Transverse colon (tissue), 4 donors: ENCODE results near the gene ZNF777. TPM values are rescaled to one million over a fixed set of nuclear protein-coding genes. Genes with fewer than 3 reads are reported as not detected.

Source experiments
- DNase-seq: peaks from one replicate; pipeline ENCODE4 v3.0.0-alpha.2; 2019
- H3K27ac ChIP-seq, 4 donors: fragments of 200-600 bp; sonication (generic); 2 replicates each; pipeline ENCODE4 v1.5.1; 2016 to 2018; ENCODE audit warnings: inconsistent platforms in 4 of 4
- H3K27me3 ChIP-seq: fragments of 200-600 bp; sonication (generic); 2 replicates; pipeline ENCODE4 v1.5.1; 2017; ENCODE audit warnings: inconsistent platforms
- H3K36me3 ChIP-seq, 4 donors: fragments of 200-600 bp; sonication (generic); 2 replicates each; pipeline ENCODE4 v1.5.1; 2017 to 2019; ENCODE audit warnings: inconsistent platforms in 4 of 4
- H3K4me1 ChIP-seq, 4 donors: fragments of 200-600 bp; sonication (generic); 2 replicates each; pipeline ENCODE4 v1.5.1; 2017 to 2020; ENCODE audit warnings: inconsistent platforms in 4 of 4
- H3K4me3 ChIP-seq, 4 donors: fragments of 200-600 bp; sonication (generic); 1 replicate in 1 of 4; 2 replicates in 3 of 4; pipeline versions ENCODE4 v1.5.1 to v1.6.1; 2017 to 2019; ENCODE audit warnings: inconsistent platforms in 4 of 4
- H3K9me3 ChIP-seq, 2 donors: fragments of 200-600 bp; sonication (generic); 2 replicates each; pipeline ENCODE4 v1.5.1; 2017 to 2019; ENCODE audit warnings: inconsistent platforms in 2 of 2
- EP300 ChIP-seq: sonication (generic); formaldehyde crosslinking; IDR thresholded peaks from one replicate; pipeline ENCODE4 v1.6.1; 2017; ENCODE audit warnings: antibody characterized with exemption, low read depth
- POLR2A ChIP-seq: fragments of 450-650 bp; IDR thresholded peaks from one replicate; pipeline ENCODE4 v1.6.1; 2016; ENCODE audit warnings: antibody characterized with exemption, mild to moderate bottlenecking, moderate library complexity
- POLR2AphosphoS5 ChIP-seq, 3 donors: sonication (generic); formaldehyde crosslinking; IDR thresholded peaks; one replicate each; pipeline ENCODE4 v1.6.1; 2016; ENCODE audit warnings: antibody characterized with exemption in 3 of 3
- WGBS, 2 donors: methylation state at CpG; one replicate each; pipeline ENCODE4 v1.1.5; 2018; ENCODE audit warnings: low coverage in 1 of 2; 5-methylcytosine and 5-hydroxymethylcytosine counted together
- in situ Hi-C, 4 donors: fragments of 200-750 bp; cut with MboI; loops; one replicate each; pipeline versions ENCODE4 v1.15.0 to v1.15.1; 2017; ENCODE audit warnings: low sequenced_read_pairs in 3 of 4, low pct_ligation_motif_present in 1 of 4, low pct_unique_long_range_greater_than_20kb in 1 of 4
- intact Hi-C: fragments of 100-400 bp; cut with DNase I; formaldehyde crosslinking; loops from one replicate; pipeline ENCODE4 v1.15.1; 2023; ENCODE audit warnings: low total_unique reads
- total RNA-seq, 4 donors: library from RNA; depleted of rRNA; stranded (reverse); fragments of >200 nt; gene quantifications; one replicate each; pipeline ENCODE4 v1.1.0, GENCODE V29; 2016
- TF ChIP-seq, protein P1 (sequence below), 5 experiments: fragments of 200-600 bp in 3 of 5; fragments of 450-650 bp in 2 of 5; sonication (generic) in 3 of 5; IDR thresholded peaks; 1 replicate in 2 of 5; 2 replicates in 3 of 5; pipeline ENCODE4 v1.5.1; 2016 to 2017; ENCODE audit warnings: antibody characterized with exemption in 5 of 5, inconsistent platforms in 3 of 5, mild to moderate bottlenecking in 2 of 5, moderate library complexity in 1 of 5

The ZNF777 gene
- total RNA-seq, 4 donors from 2014 or later, result 7.8 to 58.9 (median 14.2) TPM

DNA sequence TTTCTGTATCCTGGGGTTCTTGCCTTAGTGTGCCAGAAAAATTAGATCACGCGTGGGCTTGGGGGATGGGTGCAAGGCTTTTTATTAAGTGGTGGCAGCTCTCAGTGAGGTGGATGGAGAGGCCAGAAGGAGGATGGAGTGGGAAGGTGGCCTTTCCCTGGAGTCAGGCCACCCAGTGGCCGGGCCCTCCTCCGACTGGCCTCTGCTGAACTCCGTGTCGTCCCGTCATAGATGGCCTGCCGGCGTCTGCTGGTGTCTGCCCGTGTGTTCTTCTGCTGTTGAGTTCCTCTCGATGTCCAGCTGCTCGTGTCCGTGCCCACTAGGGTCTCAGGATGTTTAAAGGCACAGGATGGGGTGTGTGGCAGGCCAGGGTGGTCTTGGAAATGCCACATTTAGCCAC is 40.8 kb upstream of the ZNF777 start:
- peaks cover 0 to 7% (median 2%) of the 10 kb centered on the region in 4 donors for H3K4me1 ChIP-seq
- no peak for TF ChIP-seq POLR2A
- in situ Hi-C loops (loop anchor here in 1 of 4 donors (25.0 kb wide), 1 partner anchor 189 kb away; no protein-coding TSS in a partner anchor), intact Hi-C loops (no loop called here)
- H3K9me3 ChIP-seq, result peaks cover 12% of the 10 kb centered on the region in 2 donors
- no peak for DNase-seq
- H3K27ac ChIP-seq, result no peak overlapping the region
- H3K36me3 ChIP-seq, result no peaks in the 10 kb centered on the region
- H3K27me3 ChIP-seq, result no peaks in the 10 kb centered on the region
- H3K4me3 ChIP-seq, result no peak overlapping the region
- WGBS, 2 donors, result 83% methylated on average over 13 of the region's 13 CpGs; no CpG with 5 or more reads in 1 of the 2 donors

DNA sequence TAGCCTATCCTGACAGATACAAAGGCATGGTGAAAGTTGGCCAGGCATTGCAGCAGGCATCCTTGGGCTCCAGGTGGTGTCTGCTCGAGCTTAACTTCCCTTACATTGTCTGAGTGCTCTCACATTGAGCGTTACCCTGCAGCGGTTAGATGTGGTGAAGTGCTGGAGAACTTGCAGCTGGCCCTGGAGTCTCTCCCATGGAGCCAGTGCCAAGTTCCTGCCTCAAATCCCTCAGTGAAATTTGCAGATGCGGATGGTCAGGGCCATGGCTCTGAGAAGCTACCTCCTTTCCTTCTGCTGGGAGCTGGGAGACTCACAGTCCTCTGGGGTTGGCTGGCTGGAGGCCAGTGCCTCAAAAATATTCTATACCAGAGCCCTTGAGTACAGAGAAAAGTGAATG is 40.0 kb upstream of the ZNF777 start:
- peaks cover 4 to 14% (median 7%) of the 10 kb centered on the region in 4 donors for H3K4me1 ChIP-seq

DNA sequence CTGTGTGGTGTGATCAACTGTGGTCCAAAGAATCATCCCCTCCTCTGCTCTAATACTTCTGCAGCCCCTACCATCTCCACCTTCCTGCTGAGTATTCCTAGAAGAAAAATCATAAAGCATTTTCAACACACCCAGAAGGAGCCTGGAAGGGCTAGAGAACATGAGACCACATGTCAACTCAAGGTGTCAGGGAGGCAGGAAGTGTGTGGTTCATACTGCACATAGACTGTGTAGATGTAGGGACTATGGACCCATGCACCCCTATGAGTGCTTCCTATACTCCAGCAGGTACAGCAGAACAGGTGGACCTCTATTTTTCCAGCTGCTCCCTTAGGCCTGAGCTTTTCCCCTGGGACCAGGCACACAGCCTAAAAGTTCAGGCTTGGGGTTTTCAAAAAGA is 39.3 kb upstream of the ZNF777 start:
- Histone ChIP-seq H3K9me3 (no peaks in the 10 kb centered on the region), H3K27me3 (no peaks in the 10 kb centered on the region), H3K27ac (no peak overlapping the region), H3K4me1 (peaks cover 9 to 21% (median 11%) of the 10 kb centered on the region in 4 donors), H3K4me3 (no peak overlapping the region), H3K36me3 (no peaks in the 10 kb centered on the region)
- intact Hi-C loops (no loop called here), in situ Hi-C loops (loop anchor here in 1 of 4 donors (25.0 kb wide), 1 partner anchor 188 kb away; no protein-coding TSS in a partner anchor)
- DNase-seq, result no peak
- no peak for TF ChIP-seq POLR2A
- TF ChIP-seq, protein P1, sequence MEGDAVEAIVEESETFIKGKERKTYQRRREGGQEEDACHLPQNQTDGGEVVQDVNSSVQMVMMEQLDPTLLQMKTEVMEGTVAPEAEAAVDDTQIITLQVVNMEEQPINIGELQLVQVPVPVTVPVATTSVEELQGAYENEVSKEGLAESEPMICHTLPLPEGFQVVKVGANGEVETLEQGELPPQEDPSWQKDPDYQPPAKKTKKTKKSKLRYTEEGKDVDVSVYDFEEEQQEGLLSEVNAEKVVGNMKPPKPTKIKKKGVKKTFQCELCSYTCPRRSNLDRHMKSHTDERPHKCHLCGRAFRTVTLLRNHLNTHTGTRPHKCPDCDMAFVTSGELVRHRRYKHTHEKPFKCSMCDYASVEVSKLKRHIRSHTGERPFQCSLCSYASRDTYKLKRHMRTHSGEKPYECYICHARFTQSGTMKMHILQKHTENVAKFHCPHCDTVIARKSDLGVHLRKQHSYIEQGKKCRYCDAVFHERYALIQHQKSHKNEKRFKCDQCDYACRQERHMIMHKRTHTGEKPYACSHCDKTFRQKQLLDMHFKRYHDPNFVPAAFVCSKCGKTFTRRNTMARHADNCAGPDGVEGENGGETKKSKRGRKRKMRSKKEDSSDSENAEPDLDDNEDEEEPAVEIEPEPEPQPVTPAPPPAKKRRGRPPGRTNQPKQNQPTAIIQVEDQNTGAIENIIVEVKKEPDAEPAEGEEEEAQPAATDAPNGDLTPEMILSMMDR (IDR thresholded peaks at IDR 0.05), result no peak
- TF ChIP-seq EP300, result no peak
- TF ChIP-seq POLR2AphosphoS5 (IDR thresholded peaks at IDR 0.05), result no peak

More for the DNA sequence above, 40.0 kb upstream of the ZNF777 start:
- in situ Hi-C loops (loop anchor here in 1 of 4 donors (25.0 kb wide), 1 partner anchor 189 kb away; no protein-coding TSS in a partner anchor), intact Hi-C loops (no loop called here)
- TF ChIP-seq EP300, result no peak
- TF ChIP-seq, protein P1 (IDR thresholded peaks at IDR 0.05), result no peak
- TF ChIP-seq POLR2AphosphoS5 (IDR thresholded peaks at IDR 0.05), result no peak
- no peak for TF ChIP-seq POLR2A
- no peak overlapping the region for H3K27ac ChIP-seq
- peaks cover 5% of the 10 kb centered on the region in 2 donors for H3K9me3 ChIP-seq
- 76% methylated on average over 4 of the region's 4 CpGs; no CpG with 5 or more reads in 1 of the 2 donors for WGBS, 2 donors
- H3K4me3 ChIP-seq, result no peak overlapping the region
- no peaks in the 10 kb centered on the region for H3K27me3 ChIP-seq
- H3K36me3 ChIP-seq, result no peaks in the 10 kb centered on the region
- no peak for DNase-seq

DNA sequence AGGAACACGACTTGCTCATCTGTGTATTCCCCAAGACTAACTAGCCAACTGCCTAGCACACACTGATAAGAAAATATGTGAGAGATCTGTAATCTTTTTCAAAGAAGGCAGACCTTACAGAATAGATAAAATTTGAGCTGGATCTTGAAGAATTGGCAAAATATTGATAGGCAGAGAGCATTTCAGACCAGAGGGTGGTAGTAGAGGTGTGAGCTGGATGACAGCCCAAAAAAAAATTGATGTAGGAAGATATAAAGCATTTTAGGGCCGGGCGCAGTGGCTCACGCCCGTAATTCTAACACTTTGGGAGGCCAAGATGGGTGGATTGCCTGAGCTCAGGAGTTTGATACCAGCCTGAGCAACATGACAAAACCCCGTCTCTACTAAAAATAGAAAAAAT is 37.9 kb upstream of the ZNF777 start:
- Histone ChIP-seq H3K4me3 (no peak overlapping the region), H3K36me3 (peaks cover 0 to 3% (median 0%) of the 10 kb centered on the region in 4 donors), H3K27ac (no peak overlapping the region), H3K4me1 (peaks cover 9 to 25% (median 11%) of the 10 kb centered on the region in 4 donors), H3K27me3 (no peaks in the 10 kb centered on the region), H3K9me3 (no peaks in the 10 kb centered on the region)
- in situ Hi-C loops (no loop called here), intact Hi-C loops (no loop called here)
- TF ChIP-seq POLR2AphosphoS5 (IDR thresholded peaks at IDR 0.05) (no peak), EP300 (no peak), POLR2A (no peak)
- TF ChIP-seq, protein P1 (IDR thresholded peaks at IDR 0.05), result no peak
- no peak for DNase-seq
- 73 to 81% methylated on average over 5 to 6 of the region's 6 CpGs for WGBS, 2 donors
